ENCODE data around the gene ID4. TPM values are rescaled to one million over a fixed set of nuclear protein-coding genes. Genes with fewer than 3 reads are reported as not detected.

ID4 gene
- total RNA-seq, 1 donor = 29.7 TPM

DNA sequence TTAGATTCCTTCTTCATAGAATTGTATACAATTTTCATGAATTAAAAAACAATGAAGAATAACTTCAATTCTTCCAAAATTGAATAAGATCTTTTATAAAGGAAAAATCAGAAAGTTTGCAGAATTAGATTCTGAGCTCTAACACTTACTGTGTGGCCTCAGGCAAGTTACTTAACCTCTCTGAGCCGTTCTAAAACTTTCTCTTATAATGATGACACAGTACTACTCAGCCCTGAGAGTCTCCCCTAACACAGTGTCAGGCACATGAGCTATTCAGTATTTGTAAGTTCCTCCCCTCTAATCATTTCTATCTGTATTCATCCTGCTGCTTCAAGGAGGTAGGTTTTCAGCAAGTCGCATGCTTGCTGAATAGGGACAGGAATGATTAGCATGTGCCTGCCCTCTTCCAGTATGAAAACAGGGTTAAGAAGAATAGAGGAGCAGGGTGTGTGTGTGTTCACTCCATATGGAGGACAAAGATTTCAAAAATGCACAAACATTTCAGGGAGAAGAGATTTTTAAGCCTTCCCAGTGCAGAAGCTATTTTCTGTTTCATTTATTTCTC is 11.4 kb downstream of the ID4 start:
- TF ChIP-seq, protein P1, sequence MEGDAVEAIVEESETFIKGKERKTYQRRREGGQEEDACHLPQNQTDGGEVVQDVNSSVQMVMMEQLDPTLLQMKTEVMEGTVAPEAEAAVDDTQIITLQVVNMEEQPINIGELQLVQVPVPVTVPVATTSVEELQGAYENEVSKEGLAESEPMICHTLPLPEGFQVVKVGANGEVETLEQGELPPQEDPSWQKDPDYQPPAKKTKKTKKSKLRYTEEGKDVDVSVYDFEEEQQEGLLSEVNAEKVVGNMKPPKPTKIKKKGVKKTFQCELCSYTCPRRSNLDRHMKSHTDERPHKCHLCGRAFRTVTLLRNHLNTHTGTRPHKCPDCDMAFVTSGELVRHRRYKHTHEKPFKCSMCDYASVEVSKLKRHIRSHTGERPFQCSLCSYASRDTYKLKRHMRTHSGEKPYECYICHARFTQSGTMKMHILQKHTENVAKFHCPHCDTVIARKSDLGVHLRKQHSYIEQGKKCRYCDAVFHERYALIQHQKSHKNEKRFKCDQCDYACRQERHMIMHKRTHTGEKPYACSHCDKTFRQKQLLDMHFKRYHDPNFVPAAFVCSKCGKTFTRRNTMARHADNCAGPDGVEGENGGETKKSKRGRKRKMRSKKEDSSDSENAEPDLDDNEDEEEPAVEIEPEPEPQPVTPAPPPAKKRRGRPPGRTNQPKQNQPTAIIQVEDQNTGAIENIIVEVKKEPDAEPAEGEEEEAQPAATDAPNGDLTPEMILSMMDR (IDR thresholded peaks at IDR 0.05; ENCODE audit: extremely low read depth, low read depth, low read length) = no peak
- no peaks in the 10 kb centered on the region for H3K79me2 ChIP-seq (ENCODE audit: insufficient read depth, low read length)
- H3K27ac ChIP-seq (ENCODE audit: low read depth, low read length) = peak overlapping the region; percentile 68
- H3K4me3 ChIP-seq (ENCODE audit: insufficient read depth, low read length) = peak overlapping the region; percentile 24
- peak overlapping the region; percentile 90 for H2AFZ ChIP-seq (ENCODE audit: low read length)
- no peaks in the 10 kb centered on the region for H4K20me1 ChIP-seq (ENCODE audit: insufficient read depth, low read length)
- H3K36me3 ChIP-seq (ENCODE audit: insufficient read depth, low read length) = no peaks in the 10 kb centered on the region
- DNase-seq (ENCODE audit: insufficient read length, low spot score, missing footprints) = no peak
- H3K4me2 ChIP-seq (ENCODE audit: insufficient read depth, low read length) = peak overlapping the region; percentile 75
- peaks cover 28% of the 10 kb centered on the region for H3K4me1 ChIP-seq (ENCODE audit: insufficient read depth, low read length)
- H3K9me3 ChIP-seq (ENCODE audit: low read depth, low read length) = no peaks in the 10 kb centered on the region
- no peaks in the 10 kb centered on the region for H3K27me3 ChIP-seq (ENCODE audit: insufficient read depth, low read length)

DNA sequence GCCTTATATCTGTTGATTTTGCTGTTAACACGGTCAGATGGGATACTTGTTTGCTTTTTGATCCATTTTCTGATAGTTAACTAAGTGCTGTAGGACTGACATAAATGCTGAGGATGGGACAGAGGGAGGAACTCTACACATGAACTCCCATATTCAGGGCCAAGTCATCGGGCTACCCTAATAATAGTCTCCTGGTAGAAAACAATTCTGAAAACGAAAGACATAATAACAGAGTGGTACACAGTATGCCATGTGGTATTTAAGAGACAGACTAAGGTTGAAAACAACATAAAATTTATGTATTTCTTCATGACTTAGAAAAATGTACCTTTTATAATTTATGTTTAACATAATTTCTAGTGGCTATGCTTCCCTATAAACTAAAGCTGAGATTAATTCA is 12.0 kb downstream of the ID4 start:
- Histone ChIP-seq H3K36me3 (ENCODE audit: insufficient read depth, low read length) (no peaks in the 10 kb centered on the region), H3K79me2 (ENCODE audit: insufficient read depth, low read length) (no peaks in the 10 kb centered on the region), H3K9me3 (ENCODE audit: low read depth, low read length) (no peaks in the 10 kb centered on the region), H3K4me1 (ENCODE audit: insufficient read depth, low read length) (peaks cover 28% of the 10 kb centered on the region), H3K27me3 (ENCODE audit: insufficient read depth, low read length) (no peaks in the 10 kb centered on the region), H3K27ac (ENCODE audit: low read depth, low read length) (peak overlapping the region; percentile 68), H2AFZ (ENCODE audit: low read length) (peak overlapping the region; percentile 90), H3K4me3 (ENCODE audit: insufficient read depth, low read length) (peak overlapping the region; percentile 24), H3K4me2 (ENCODE audit: insufficient read depth, low read length) (peak overlapping the region; percentile 75), H4K20me1 (ENCODE audit: insufficient read depth, low read length) (no peaks in the 10 kb centered on the region)
- TF ChIP-seq, protein P1 (IDR thresholded peaks at IDR 0.05; ENCODE audit: extremely low read depth, low read depth, low read length) = no peak
- no peak for DNase-seq (ENCODE audit: insufficient read length, low spot score, missing footprints)

DNA sequence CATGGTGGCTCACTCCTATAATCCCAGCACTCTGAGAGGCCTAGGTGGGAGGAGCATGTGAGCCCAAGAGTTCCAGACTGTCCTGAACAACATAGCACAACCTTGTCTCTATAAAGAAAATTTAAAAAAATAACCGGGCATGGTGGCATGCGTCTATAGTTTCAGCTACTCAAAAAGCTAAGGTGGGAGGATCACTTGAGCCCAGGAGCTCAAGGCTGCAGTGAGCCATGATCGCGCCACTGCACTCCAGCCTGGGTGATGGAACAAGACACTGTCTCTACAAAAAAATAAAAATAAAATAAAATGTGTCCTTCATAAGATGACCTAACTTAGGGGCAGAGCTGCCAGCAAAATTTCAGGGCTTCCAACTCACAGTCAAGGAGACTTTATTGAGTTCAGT is 12.6 kb downstream of the ID4 start:
- H3K27me3 ChIP-seq (ENCODE audit: insufficient read depth, low read length) = no peaks in the 10 kb centered on the region
- peaks cover 28% of the 10 kb centered on the region for H3K4me1 ChIP-seq (ENCODE audit: insufficient read depth, low read length)
- H2AFZ ChIP-seq (ENCODE audit: low read length) = peak overlapping the region; percentile 90
- no peak for DNase-seq (ENCODE audit: insufficient read length, low spot score, missing footprints)
- H3K9me3 ChIP-seq (ENCODE audit: low read depth, low read length) = no peaks in the 10 kb centered on the region
- peak overlapping the region; percentile 75 for H3K4me2 ChIP-seq (ENCODE audit: insufficient read depth, low read length)
- H4K20me1 ChIP-seq (ENCODE audit: insufficient read depth, low read length) = no peaks in the 10 kb centered on the region
- H3K27ac ChIP-seq (ENCODE audit: low read depth, low read length) = peak overlapping the region; percentile 68
- no peaks in the 10 kb centered on the region for H3K36me3 ChIP-seq (ENCODE audit: insufficient read depth, low read length)
- peak overlapping the region; percentile 24 for H3K4me3 ChIP-seq (ENCODE audit: insufficient read depth, low read length)
- TF ChIP-seq, protein P1 (IDR thresholded peaks at IDR 0.05; ENCODE audit: extremely low read depth, low read depth, low read length) = no peak
- no peaks in the 10 kb centered on the region for H3K79me2 ChIP-seq (ENCODE audit: insufficient read depth, low read length)

DNA sequence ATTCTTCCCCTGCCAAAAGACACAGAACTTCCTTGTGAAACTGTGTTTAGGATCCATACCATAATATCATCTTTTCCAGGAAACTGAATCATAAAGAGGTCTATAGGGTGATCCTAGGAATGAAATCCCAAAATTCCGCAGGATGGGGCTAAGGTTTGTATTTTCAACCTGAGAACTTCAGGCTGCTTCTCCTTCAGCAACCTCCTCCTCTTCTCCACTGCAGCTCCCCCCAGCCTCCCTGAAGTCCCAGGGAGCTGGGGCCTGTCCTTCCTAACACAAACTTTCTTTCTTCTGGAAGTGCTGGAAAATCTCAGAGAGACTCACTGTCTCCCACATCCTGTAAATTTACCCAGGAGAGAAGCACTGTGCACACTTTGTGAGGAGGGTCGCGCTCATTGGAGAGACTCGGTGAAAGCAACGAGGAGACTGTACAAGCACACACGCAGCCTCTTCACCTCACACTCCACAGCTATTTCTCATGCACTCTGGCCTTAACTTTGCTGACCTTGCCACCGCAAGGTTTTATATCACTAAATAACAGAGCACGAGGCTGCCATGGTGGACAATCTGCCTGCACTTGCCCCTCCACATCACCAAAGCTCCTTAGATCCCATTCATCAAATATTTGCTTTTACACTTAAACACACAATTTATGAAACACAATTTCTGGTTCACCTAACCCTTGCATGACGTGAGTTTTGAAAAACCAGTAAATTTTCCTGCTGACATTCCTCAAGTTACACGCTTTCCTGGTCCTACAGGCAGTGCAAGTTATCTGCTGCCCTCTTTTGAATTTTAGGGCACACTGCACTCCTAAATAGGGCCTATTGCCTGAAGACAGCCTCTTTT is 14.3 kb downstream of the ID4 start:
- Histone ChIP-seq H3K27me3 (ENCODE audit: insufficient read depth, low read length) (no peaks in the 10 kb centered on the region), H3K4me2 (ENCODE audit: insufficient read depth, low read length) (peak overlapping the region; percentile 79), H4K20me1 (ENCODE audit: insufficient read depth, low read length) (no peaks in the 10 kb centered on the region), H3K27ac (ENCODE audit: low read depth, low read length) (peak overlapping the region; percentile 68), H2AFZ (ENCODE audit: low read length) (peak overlapping the region; percentile 82), H3K9me3 (ENCODE audit: low read depth, low read length) (no peaks in the 10 kb centered on the region), H3K36me3 (ENCODE audit: insufficient read depth, low read length) (no peaks in the 10 kb centered on the region), H3K79me2 (ENCODE audit: insufficient read depth, low read length) (no peaks in the 10 kb centered on the region), H3K4me3 (ENCODE audit: insufficient read depth, low read length) (peak overlapping the region; percentile 28), H3K4me1 (ENCODE audit: insufficient read depth, low read length) (peaks cover 19% of the 10 kb centered on the region)
- DNase-seq (ENCODE audit: insufficient read length, low spot score, missing footprints) = peak; percentile 99
- TF ChIP-seq, protein P1 (IDR thresholded peaks at IDR 0.05; ENCODE audit: extremely low read depth, low read depth, low read length) = peak; percentile 97

All from osteoblast (primary cell).